Activated T-helper 1 cell treated with anti-CD3 and anti-CD28 coated beads, Interleukin-12 subunit alpha, Interleukin-12 subunit beta, Interleukin-2, Interleukin-4 antibody, amounts not matched to agents 30 ng/mL and 10 ng/mL and 1 ng/mL, durations not matched to agents 14 hours and 24 hours and 36 hours (primary cell): ENCODE results near the gene TRPV4. TPM values are rescaled to one million over a fixed set of nuclear protein-coding genes. Genes with fewer than 3 reads are reported as not detected.
A peak's percentile ranks its signal among the peaks of the same experiment; 100 is the strongest.

Source experiments
- DNase-seq: peaks from one replicate; pipeline ENCODE4 v3.0.0; 2021; ENCODE audit warnings: low spot score
- H3K27ac Mint-ChIP-seq: one replicate; pipeline ENCODE4 v1.8.0; 2021; ENCODE audit warnings: mild to moderate bottlenecking, mixed read lengths
- H3K27me3 Mint-ChIP-seq: one replicate; pipeline ENCODE4 v1.8.0; 2022; ENCODE audit warnings: mild to moderate bottlenecking, moderate library complexity, mixed read lengths; ENCODE audit not compliant: insufficient read depth
- H3K36me3 Mint-ChIP-seq: one replicate; pipeline ENCODE4 v1.8.0; 2021; ENCODE audit warnings: low read depth, mixed read lengths
- H3K4me1 Mint-ChIP-seq: one replicate; pipeline ENCODE4 v1.8.0; 2021; ENCODE audit warnings: low read depth, mixed read lengths
- H3K4me3 Mint-ChIP-seq: one replicate; pipeline ENCODE4 v1.8.0; 2021; ENCODE audit warnings: mild to moderate bottlenecking, moderate library complexity, mixed read lengths
- H3K9me3 Mint-ChIP-seq: one replicate; pipeline ENCODE4 v1.8.0; 2021; ENCODE audit warnings: mixed read lengths
- intact Hi-C: fragments of 100-400 bp; cut with micrococcal nuclease; formaldehyde crosslinking; loops from one replicate; pipeline ENCODE4 v1.15.1; 2024
- total RNA-seq: library from RNA; stranded (reverse); gene quantifications from 2 replicates; pipeline ENCODE4 v1.2.3, GENCODE V29; 2022

Gene TRPV4
- total RNA-seq, 1 donor from 2014 or later = not detected

DNA sequence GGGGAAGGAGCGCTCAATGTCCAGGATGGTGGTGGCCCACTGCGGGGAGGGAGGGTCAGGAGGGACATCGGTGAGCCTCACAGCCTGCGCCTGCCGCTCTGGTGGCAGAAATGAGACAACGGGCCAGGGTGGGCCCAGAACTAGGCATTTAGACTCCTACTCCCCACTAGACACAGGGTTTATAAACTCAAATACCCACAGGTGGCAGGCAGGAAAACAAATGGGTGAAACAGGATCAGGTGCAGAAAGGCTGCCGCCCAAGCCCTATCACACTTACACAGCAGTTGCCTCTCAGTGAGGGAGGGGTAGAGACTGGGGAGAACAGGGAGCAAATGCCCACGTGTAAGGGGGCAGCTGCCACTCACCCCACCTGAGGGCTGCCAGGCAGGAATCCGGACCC is 46.4 kb downstream of the TRPV4 start:
- H3K36me3 Mint-ChIP-seq = no peaks in the 10 kb centered on the region
- no peak overlapping the region for H3K4me3 Mint-ChIP-seq
- no peak for DNase-seq
- peaks cover 5% of the 10 kb centered on the region for H3K27me3 Mint-ChIP-seq
- no peaks in the 10 kb centered on the region for H3K4me1 Mint-ChIP-seq
- no peaks in the 10 kb centered on the region for H3K9me3 Mint-ChIP-seq
- no peak overlapping the region for H3K27ac Mint-ChIP-seq
- intact Hi-C loops = no loop called here

GRCh38 chr12:109785854-109786253 is 47.3 kb downstream of the TRPV4 start:
- DNase-seq = no peak
- H3K27me3 Mint-ChIP-seq = peaks cover 5% of the 10 kb centered on the region
- H3K27ac Mint-ChIP-seq = no peak overlapping the region
- no peaks in the 10 kb centered on the region for H3K36me3 Mint-ChIP-seq
- no peaks in the 10 kb centered on the region for H3K4me1 Mint-ChIP-seq
- no peak overlapping the region for H3K4me3 Mint-ChIP-seq
- intact Hi-C loops = no loop called here
- no peaks in the 10 kb centered on the region for H3K9me3 Mint-ChIP-seq

DNA sequence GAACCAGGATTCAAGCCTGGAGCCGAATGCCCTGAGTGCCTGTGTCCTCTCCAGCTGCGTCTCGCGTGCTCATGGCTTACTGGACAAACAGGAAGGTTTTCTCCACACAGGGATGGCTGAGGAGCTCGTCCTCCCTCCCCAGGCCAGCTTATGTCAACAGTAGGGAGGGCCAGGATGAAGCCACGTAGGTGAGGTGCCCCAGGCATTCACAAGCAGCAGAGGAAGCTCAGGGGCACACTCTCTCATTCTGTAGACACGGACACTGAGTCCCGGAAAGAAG is 49.3 kb downstream of the TRPV4 start:
- no peaks in the 10 kb centered on the region for H3K4me1 Mint-ChIP-seq
- no peak overlapping the region for H3K4me3 Mint-ChIP-seq
- H3K9me3 Mint-ChIP-seq = no peaks in the 10 kb centered on the region
- no peaks in the 10 kb centered on the region for H3K36me3 Mint-ChIP-seq
- peaks cover 5% of the 10 kb centered on the region for H3K27me3 Mint-ChIP-seq
- no peak for DNase-seq
- H3K27ac Mint-ChIP-seq = no peak overlapping the region
- intact Hi-C loops = no loop called here

GRCh38 chr12:109783135-109783964 is 49.8 kb downstream of the TRPV4 start:
- Mint-ChIP-seq H3K9me3 (no peaks in the 10 kb centered on the region), H3K4me1 (no peaks in the 10 kb centered on the region), H3K4me3 (no peak overlapping the region), H3K36me3 (no peaks in the 10 kb centered on the region), H3K27ac (no peak overlapping the region), H3K27me3 (peaks cover 5% of the 10 kb centered on the region)
- no peak for DNase-seq
- intact Hi-C loops = no loop called here

DNA sequence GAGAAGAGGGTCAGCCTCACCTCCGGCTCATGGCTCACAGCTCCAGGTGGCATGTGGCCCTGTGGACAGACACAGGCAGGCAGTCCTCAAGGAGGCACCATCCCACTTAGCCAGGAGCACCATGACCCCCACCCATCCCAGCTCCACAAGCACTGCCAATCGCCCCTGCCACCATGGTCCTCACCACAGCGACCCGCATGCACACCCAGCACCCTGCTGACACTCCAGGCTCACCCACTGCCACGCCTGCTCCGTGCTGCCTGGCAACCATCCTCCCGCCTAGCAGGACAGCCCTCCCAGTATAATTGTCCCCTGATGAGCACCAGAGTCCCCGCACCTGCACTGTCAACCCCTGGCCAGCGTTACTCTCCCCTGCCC is 50.9 kb downstream of the TRPV4 start:
- Mint-ChIP-seq H3K27ac (no peak overlapping the region), H3K36me3 (no peaks in the 10 kb centered on the region), H3K4me3 (no peak overlapping the region), H3K9me3 (no peaks in the 10 kb centered on the region), H3K27me3 (peaks cover 4% of the 10 kb centered on the region), H3K4me1 (peaks cover 4% of the 10 kb centered on the region)
- intact Hi-C loops = no loop called here
- no peak for DNase-seq

DNA sequence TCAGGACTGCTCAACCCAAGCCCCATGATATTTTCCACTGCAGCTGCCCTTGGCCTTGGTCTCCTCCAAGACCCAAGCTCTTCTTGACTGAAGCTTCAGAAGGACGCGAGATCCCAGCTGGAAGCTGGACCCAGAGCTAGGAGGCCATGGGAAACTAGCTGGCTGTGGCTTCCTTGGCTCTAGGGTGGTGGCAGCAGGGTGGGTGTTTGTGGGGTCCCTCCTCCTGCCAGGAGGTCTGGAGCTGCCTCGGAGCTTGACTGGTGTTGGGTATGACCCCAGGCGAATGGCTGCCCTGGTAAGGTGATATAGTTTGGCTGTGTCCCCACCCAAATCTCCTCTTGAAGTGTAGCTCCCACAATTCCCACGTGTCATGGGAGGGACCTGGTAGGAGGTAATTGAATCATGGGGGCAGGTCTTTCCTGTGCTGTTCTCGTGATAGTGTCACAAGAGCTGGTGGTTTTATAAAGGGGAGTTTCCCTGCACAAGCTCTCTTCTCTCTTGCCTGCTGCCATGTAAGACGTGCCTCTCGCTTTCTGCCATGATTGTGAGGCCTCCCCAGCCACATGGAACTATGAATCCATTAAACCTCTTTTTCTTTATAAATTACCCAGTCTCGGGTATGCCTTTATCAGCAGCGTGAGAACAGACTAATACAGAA is 51.4 kb downstream of the TRPV4 start:
- DNase-seq = no peak
- H3K36me3 Mint-ChIP-seq = no peaks in the 10 kb centered on the region
- H3K27me3 Mint-ChIP-seq = peaks cover 3% of the 10 kb centered on the region
- intact Hi-C loops = no loop called here
- H3K4me1 Mint-ChIP-seq = peaks cover 5% of the 10 kb centered on the region
- no peak overlapping the region for H3K4me3 Mint-ChIP-seq
- no peaks in the 10 kb centered on the region for H3K9me3 Mint-ChIP-seq
- H3K27ac Mint-ChIP-seq = no peak overlapping the region

DNA sequence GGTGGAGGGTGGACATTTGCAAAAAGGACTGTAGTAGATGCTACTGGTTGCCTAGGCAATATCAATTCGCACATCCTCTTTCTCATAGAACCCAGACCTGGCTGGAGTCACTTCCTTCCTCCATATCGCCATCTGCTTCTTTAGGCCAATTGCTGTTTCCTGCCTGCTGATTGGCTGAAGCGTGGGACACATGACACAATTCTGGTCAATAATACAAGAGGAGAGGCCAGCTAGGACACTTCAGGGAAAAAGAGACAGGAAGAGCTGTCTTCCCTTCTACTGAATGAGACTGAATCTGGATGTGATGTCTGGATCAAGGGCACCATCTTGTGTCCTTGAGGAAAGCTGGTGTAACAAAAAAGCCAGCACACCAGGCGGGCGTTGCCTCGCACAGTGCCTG is 53.8 kb downstream of the TRPV4 start:
- H3K4me1 Mint-ChIP-seq = peaks cover 5% of the 10 kb centered on the region
- H3K4me3 Mint-ChIP-seq = no peak overlapping the region
- peaks cover 3% of the 10 kb centered on the region for H3K27me3 Mint-ChIP-seq
- no peaks in the 10 kb centered on the region for H3K36me3 Mint-ChIP-seq
- no peak for DNase-seq
- H3K9me3 Mint-ChIP-seq = no peaks in the 10 kb centered on the region
- no peak overlapping the region for H3K27ac Mint-ChIP-seq
- intact Hi-C loops = no loop called here

- no peak overlapping the region for H3K27ac Mint-ChIP-seq
- peaks cover 7% of the 10 kb centered on the region for H3K27me3 Mint-ChIP-seq
- intact Hi-C loops = no loop called here
- H3K36me3 Mint-ChIP-seq = no peaks in the 10 kb centered on the region
- no peaks in the 10 kb centered on the region for H3K9me3 Mint-ChIP-seq
- H3K4me3 Mint-ChIP-seq = no peak overlapping the region
- DNase-seq = no peak
- H3K4me1 Mint-ChIP-seq = peaks cover 5% of the 10 kb centered on the region
Observed at GRCh38 chr12:109778684-109779083, 54.5 kb downstream of the TRPV4 start.

- Mint-ChIP-seq H3K4me1 (peaks cover 5% of the 10 kb centered on the region), H3K36me3 (no peaks in the 10 kb centered on the region), H3K9me3 (no peaks in the 10 kb centered on the region), H3K27ac (no peak overlapping the region), H3K27me3 (peaks cover 5% of the 10 kb centered on the region), H3K4me3 (no peak overlapping the region)
- intact Hi-C loops = no loop called here
- peak; percentile 6 for DNase-seq
Observed at GRCh38 chr12:109777544-109777943, 55.7 kb downstream of the TRPV4 start.

GRCh38 chr12:109776624-109777023 is 56.6 kb downstream of the TRPV4 start:
- Mint-ChIP-seq H3K27me3 (peaks cover 5% of the 10 kb centered on the region), H3K27ac (no peak overlapping the region), H3K9me3 (no peaks in the 10 kb centered on the region), H3K4me3 (no peak overlapping the region), H3K36me3 (no peaks in the 10 kb centered on the region), H3K4me1 (peaks cover 5% of the 10 kb centered on the region)
- DNase-seq = no peak
- intact Hi-C loops = no loop called here

DNA sequence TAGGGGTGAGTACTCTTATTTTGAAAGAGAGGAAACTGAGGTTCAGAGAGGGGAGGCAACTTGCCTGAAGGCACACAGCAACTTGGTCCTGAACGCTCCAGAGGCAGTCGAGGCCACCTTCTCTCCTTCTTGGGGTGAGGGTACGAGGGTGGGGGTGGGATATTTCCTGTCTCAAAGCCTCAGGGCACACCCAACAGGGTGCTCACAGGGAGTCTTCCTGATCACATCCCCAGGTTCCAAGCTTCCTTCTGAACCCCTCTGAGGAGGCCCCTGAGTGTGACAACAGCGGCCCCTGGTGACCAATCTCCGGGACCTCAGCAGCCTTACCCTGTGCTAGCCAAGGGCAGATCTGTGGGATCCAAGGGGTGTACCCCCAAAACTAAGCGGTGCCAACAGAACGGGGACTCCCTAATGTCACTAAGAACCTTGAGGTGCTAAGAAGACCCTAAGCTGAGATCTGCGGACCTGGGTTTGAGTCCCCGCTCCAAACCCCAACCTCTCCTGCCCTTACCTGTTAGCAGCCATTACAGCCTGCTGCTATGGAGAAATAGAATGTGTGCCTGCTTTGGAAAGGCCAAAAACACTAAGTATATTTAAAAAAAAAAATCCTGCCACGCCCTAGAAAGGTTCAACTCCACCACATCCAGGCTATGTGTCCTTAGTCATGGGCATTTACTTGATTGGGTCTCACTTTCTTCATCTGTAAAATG is 57.9 kb downstream of the TRPV4 start:
- peaks cover 8% of the 10 kb centered on the region for H3K27me3 Mint-ChIP-seq
- no peaks in the 10 kb centered on the region for H3K9me3 Mint-ChIP-seq
- H3K4me3 Mint-ChIP-seq = no peak overlapping the region
- no peaks in the 10 kb centered on the region for H3K36me3 Mint-ChIP-seq
- no peak overlapping the region for H3K27ac Mint-ChIP-seq
- DNase-seq = peak; percentile 46
- intact Hi-C loops = loop anchor here (1.0 kb wide), 3 partner anchors 178 to 347 kb away; no protein-coding TSS in a partner anchor
- peaks cover 5% of the 10 kb centered on the region for H3K4me1 Mint-ChIP-seq

DNA sequence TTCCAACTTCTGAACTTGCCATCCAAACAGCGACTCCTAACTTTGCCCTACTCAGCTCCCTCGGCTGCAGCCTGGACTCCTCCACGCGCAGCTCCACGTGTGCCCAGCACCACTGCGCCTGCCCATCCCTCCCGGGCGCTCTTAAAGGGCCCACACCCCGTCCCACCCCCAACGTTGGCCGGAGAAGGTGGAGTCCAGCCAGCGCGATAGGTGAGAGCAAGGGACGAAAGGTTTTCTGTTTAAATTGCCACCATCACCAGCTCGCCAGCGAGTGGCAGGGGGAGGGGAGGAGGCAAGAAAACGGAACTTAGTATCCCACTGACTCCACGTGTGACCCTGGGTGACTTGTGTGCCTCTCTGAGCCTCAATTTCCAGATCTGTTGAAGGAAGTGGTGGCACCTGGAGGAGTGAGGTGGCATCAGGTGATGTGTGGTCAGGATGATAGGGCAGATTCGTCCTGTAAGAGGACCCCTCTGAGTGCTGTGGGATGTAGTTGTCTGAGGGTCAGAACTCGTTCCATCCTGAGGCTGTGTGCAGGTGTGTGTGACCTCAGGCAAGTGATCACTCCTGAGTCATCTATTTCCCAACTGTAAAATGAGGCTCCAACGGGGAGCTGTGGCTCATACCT is 59.7 kb downstream of the TRPV4 start:
- Mint-ChIP-seq H3K4me3 (no peak overlapping the region), H3K27me3 (peaks cover 8% of the 10 kb centered on the region), H3K27ac (no peak overlapping the region), H3K9me3 (no peaks in the 10 kb centered on the region), H3K36me3 (no peaks in the 10 kb centered on the region), H3K4me1 (peaks cover 5% of the 10 kb centered on the region)
- no peak for DNase-seq
- intact Hi-C loops = no loop called here
